IPS-15b (cell line): ENCODE data around the gene XRRA1.
"Not testable (repeated sequence)": the region's sequence is repeated elsewhere in the genome, so short reads cannot be mapped to it uniquely, and the experiment has no call there.

Source experiments
- H3K27me3 ChIP-seq: one replicate; pipeline ENCODE4 v1.6.1; 2013; ENCODE audit warnings: low read length; ENCODE audit not compliant: control insufficient read depth, insufficient read depth
- H3K36me3 ChIP-seq: one replicate; pipeline ENCODE4 v1.6.1; 2013; ENCODE audit warnings: low read length; ENCODE audit not compliant: control insufficient read depth, insufficient read depth
- H3K4me1 ChIP-seq: one replicate; pipeline ENCODE4 v1.6.1; 2013; ENCODE audit warnings: mild to moderate bottlenecking, low read length; ENCODE audit not compliant: control insufficient read depth, insufficient read depth
- H3K4me3 ChIP-seq: one replicate; pipeline ENCODE4 v1.5.1; 2013; ENCODE audit warnings: low read depth, low read length
- H3K9ac ChIP-seq: one replicate; pipeline ENCODE4 v1.6.1; 2013; ENCODE audit warnings: low read depth, mild to moderate bottlenecking, low read length
- H3K9me3 ChIP-seq: one replicate; pipeline ENCODE4 v1.6.1; 2013; ENCODE audit warnings: mild to moderate bottlenecking, low read length; ENCODE audit not compliant: control insufficient read depth, insufficient read depth

Gene XRRA1

DNA sequence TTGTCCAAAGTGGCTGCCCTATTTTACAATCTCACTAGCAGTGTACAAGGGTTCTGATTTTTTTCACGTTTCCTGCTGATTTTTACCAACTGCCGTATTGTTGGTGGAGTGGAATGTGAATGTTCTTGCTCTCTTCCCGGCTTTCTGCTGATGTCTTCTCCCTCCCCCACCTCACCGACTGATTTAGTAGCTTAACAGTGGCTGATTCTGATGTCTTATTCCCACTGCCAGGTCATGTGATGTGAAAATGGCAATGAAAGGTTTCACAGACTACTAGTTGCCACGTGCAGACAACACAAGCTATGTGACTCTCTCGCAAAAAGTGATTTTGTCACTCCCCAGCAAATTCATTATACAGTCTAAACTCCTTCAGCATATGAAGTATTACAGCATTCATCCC lies 22.5 kb upstream of the XRRA1 start:
- H3K9me3 ChIP-seq = no peaks in the 10 kb centered on the region
- no peak overlapping the region for H3K4me3 ChIP-seq
- H3K36me3 ChIP-seq = peaks cover 12% of the 10 kb centered on the region
- no peaks in the 10 kb centered on the region for H3K4me1 ChIP-seq
- no peaks in the 10 kb centered on the region for H3K27me3 ChIP-seq
- no peak overlapping the region for H3K9ac ChIP-seq

DNA sequence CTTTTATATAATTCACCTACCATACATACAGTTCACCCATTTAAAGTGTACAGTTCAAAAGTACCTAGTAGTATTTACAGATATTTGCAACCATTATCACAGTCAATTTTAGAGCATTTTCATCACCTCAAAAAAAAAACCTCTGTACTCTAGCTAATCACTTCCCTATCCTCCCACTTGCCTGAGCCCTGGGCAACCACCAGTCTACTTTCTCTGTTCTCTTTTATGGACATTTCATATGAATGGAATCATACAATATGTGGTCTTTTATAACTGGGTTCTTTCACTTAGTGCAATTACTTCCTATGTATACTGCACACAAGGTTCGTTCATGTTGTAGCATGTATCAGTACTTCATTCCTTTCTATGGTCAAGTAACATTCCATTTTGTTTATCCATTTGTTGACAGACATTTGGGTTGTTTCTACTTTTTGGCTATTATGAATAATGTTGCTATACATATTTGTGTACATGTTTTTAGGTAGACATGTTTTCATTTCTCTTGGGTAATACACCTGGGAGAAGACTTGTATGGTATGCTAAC lies 22.0 kb upstream of the XRRA1 start:
- Histone ChIP-seq H3K4me1 (no peaks in the 10 kb centered on the region), H3K27me3 (no peaks in the 10 kb centered on the region), H3K36me3 (peaks cover 12% of the 10 kb centered on the region), H3K4me3 (no peak overlapping the region), H3K9ac (no peak overlapping the region), H3K9me3 (no peaks in the 10 kb centered on the region)

DNA sequence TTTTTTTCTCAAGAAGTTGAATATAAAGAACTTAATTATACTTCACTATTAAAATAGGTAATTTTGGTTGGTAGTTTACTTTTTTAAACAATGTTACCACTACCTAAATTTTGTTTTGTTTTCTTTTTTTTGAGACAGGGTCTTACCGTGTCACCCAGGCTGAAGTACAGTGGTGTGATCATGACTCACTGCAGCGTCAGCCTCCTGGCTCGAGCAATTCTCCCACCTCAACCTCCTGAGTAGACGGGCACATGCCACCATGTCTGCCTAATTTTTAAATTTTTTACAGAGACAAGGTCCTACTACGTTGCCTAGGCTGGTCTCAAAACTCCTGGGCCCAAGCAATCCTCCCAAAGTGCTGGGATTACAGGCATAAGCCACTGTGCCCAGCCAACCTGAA lies 17.8 kb upstream of the XRRA1 start:
- Histone ChIP-seq H3K9me3 (no peaks in the 10 kb centered on the region), H3K4me3 (no peak overlapping the region), H3K27me3 (no peaks in the 10 kb centered on the region), H3K36me3 (peaks cover 8% of the 10 kb centered on the region), H3K9ac (no peak overlapping the region), H3K4me1 (no peaks in the 10 kb centered on the region)

DNA sequence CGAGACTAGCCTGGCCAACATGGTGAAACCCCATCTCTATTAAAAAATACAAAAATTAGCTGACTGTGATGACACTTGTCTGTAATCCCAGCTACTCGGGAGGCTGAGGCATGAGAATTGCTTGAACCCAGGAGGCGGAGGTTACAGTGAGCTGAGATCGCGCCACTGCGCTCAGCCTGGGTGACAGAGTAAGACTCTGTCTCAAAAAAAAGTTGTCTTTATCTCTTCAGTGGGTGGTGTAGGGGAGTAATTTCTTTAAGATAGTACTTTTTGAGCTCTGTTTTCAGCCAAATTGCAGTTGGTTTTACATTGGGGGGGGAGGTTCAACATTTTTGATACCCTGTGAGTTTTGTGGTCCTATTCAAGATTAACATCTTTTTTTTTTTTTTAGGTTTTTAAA lies 11.2 kb upstream of the XRRA1 start:
- not testable (repeated sequence) for H3K36me3 ChIP-seq, H3K4me3 ChIP-seq, H3K9me3 ChIP-seq, H3K4me1 ChIP-seq, H3K27me3 ChIP-seq, H3K9ac ChIP-seq

DNA sequence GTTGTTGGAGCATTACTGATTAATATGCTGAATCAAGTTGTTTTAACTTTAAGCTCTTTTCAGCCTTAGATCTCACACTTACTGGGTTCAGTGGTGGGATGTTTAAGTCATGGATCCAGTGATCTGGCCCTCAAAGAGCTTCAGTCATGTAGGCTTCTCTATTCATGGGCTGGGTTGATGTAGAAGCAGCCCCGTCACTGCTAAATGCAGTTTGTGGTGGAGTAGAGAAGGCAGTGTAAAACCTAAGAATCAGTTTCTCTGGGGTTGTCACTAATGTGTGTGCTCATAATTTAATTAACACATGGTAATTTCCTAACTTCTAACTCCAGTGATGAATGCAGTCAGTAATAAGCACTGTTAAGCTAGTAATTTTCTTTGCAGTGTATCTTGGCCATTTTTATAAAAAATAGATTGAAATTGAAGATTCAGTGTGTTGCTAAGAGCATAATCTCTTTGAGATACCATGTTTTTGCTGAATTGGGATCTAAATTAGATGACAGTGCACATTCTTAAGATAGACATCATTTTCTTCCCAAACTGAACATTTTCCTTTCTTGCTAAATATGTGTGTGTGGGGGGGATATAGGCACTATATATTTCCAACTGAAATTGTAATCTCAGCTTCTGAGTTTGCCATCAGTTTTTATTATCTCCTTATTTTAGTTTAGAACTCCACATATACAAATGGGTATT lies 9.2 kb upstream of the XRRA1 start:
- Histone ChIP-seq H3K4me3 (no peak overlapping the region), H3K4me1 (no peaks in the 10 kb centered on the region), H3K9ac (no peak overlapping the region), H3K27me3 (no peaks in the 10 kb centered on the region), H3K9me3 (no peaks in the 10 kb centered on the region), H3K36me3 (no peaks in the 10 kb centered on the region)

DNA sequence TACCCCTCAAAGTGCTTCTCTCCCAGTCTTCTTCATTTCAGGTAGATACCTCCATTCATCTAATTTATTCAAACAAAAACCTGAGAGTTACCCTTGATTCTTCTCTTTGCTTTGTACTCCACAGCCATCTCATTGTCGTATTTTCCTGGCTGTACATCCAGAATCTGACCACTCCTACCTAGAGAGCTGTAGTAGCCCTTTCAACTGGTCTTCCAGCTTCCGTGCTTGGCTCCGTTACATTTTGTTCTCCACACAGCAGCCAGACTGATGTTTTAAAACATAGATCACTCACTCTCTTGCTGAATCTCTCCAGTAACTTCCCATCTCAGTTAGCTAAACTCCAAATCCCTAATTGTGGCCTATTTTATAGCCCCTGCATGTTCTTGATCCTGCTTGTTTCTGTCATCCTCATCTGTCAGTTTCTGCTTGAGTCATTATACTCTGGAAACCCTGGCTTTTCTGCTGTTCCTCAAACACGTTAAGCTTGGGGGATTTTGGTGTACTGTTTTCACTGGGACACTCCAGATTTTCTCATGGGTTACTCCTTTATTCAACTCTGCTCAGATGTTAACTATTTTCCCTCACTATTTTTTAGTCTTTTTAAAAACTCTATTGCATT lies 7.6 kb upstream of the XRRA1 start:
- Histone ChIP-seq H3K27me3 (no peaks in the 10 kb centered on the region), H3K9ac (no peak overlapping the region), H3K9me3 (no peaks in the 10 kb centered on the region), H3K4me1 (no peaks in the 10 kb centered on the region), H3K4me3 (no peak overlapping the region), H3K36me3 (no peaks in the 10 kb centered on the region)

DNA sequence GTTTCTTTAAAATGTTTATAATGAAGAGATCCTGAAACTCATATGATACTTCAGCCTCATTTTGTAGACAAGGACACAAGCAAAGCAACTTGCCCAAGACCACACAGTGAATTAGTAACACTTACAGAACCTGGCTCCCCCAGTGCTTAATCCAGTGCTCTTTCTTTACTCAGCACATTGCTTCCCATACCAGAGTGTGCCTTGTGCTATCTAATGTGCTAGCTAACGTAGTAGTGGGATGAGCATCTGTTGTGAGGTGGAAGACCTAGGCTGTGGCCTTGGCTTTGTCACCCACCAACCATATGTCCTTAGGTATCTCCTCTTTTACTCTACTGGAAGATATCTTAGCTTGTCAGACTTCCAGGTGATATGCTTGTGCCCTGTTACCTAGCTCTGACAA lies 5.3 kb upstream of the XRRA1 start:
- Histone ChIP-seq H3K36me3 (no peaks in the 10 kb centered on the region), H3K9me3 (no peaks in the 10 kb centered on the region), H3K4me3 (no peak overlapping the region), H3K4me1 (no peaks in the 10 kb centered on the region), H3K9ac (no peak overlapping the region), H3K27me3 (no peaks in the 10 kb centered on the region)

DNA sequence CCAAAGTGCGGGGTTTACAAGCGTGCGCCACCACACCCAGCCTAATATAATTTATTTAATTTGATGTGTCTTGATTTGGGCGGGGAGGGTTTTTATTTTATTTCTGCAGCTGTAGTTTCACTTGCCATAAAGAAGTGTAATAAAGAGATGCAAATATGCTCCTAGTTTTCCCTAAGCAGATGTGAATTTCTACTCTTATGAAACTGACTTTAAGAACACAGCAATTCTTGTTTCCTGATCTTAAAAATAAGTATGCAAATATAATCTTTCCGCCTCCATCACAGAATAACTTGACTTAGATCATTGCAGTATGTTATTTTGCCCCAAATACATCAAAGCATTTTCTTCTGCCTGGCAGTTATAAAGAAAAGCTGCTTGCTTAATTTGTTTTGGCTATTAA lies 4.6 kb upstream of the XRRA1 start:
- H3K4me1 ChIP-seq = no peaks in the 10 kb centered on the region
- no peak overlapping the region for H3K4me3 ChIP-seq
- H3K9ac ChIP-seq = no peak overlapping the region

DNA sequence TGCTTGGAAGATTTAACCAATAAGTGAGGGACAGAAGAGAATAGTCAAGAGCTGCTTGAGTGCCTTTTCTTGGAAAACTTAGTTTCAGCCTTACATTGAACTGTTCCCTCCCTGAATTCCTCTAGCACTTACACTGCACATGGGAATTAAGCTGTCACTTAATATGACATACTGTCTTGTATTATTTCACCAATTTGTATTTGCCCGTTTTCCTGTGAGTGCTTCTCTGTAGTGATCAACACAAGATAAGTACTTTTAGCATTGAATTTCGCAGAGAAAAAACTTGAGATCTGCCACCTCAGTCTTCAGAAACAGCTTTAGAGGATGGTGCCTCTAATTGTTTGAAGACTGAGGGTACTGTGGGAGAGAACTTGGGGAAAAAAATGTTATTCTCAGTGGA lies 3.9 kb upstream of the XRRA1 start:
- Histone ChIP-seq H3K36me3 (no peaks in the 10 kb centered on the region), H3K27me3 (no peaks in the 10 kb centered on the region), H3K9me3 (no peaks in the 10 kb centered on the region), H3K4me3 (no peak overlapping the region), H3K4me1 (no peaks in the 10 kb centered on the region), H3K9ac (no peak overlapping the region)

More for the DNA sequence above, 4.6 kb upstream of the XRRA1 start:
- no peaks in the 10 kb centered on the region for H3K9me3 ChIP-seq
- H3K27me3 ChIP-seq = no peaks in the 10 kb centered on the region
- H3K36me3 ChIP-seq = no peaks in the 10 kb centered on the region

DNA sequence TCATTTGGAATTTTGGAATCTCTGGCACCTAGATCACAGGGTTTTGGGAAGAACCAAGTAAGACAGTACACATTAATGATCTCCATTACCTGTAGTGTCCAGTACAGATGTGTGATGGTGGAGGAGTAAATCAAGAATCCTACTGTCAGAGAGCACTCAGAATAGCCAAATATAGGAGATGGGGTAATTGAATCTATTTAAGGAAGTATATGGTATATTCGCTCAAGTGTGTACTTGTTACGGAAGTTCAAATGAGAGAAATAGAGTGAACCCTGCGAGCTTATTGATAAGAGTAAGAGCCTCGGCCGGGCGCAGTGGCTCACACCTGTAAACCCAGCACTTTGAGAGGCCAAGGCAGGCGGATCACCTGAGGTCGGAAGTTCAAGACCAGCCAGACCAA lies 2.3 kb upstream of the XRRA1 start:
- Histone ChIP-seq H3K4me3 (no peak overlapping the region), H3K36me3 (no peaks in the 10 kb centered on the region), H3K4me1 (no peaks in the 10 kb centered on the region), H3K9ac (no peak overlapping the region), H3K9me3 (no peaks in the 10 kb centered on the region), H3K27me3 (no peaks in the 10 kb centered on the region)

DNA sequence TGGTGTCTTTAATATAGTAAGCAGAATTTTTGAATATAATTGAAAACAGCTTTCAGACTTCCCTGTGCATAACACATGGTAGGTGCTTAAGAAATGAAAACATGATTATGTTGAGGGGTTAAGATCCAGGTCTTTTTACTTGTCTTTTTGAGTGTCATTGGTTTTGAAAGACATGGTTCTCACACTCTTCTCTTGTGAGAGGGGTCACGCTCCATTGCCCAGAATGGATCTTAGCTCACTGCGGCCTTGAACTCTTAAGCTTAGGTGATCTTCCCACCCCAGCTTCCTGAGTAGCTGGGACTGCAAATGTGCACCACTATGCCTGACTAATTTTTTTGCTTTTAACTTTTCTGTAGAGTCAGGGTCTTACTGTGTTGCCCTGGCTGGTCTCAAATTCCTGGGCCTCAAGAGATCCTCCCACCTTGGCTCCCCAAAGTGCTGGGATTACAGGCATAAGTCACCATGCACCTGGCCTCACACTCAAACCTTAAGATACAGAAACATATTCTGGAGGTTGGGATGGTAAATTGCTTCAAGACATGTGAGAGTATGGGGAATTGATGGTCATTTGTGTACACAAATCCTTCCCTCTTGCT lies 1.6 kb upstream of the XRRA1 start:
- peak overlapping the region; percentile 71 for H3K4me3 ChIP-seq
- no peaks in the 10 kb centered on the region for H3K27me3 ChIP-seq
- H3K4me1 ChIP-seq = no peaks in the 10 kb centered on the region
- H3K9ac ChIP-seq = peak overlapping the region; percentile 38
- no peaks in the 10 kb centered on the region for H3K9me3 ChIP-seq
- no peaks in the 10 kb centered on the region for H3K36me3 ChIP-seq

DNA sequence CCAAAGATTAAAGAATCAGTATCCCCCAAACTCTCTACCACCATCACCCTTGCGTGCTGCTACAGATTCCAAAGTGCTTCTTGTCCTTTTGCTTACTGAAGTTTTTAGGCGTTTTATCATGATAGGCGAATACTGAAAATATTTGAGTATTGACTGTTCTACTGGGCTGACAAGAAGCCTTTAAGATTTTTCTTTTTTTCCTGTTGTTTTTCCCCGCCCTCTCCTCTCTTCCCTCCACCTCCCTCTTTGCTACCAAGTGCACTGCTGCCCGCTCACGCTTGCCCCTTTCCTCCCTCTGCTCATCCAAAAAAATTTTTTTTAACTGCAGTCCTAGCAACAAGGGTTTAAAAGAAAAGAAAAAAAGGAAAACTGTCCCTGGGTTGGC lies 854 bp upstream of the XRRA1 start:
- H3K4me3 ChIP-seq = peak overlapping the region; percentile 71
- H3K27me3 ChIP-seq = no peaks in the 10 kb centered on the region
- H3K4me1 ChIP-seq = no peaks in the 10 kb centered on the region
- peak overlapping the region; percentile 96 for H3K9ac ChIP-seq
- H3K36me3 ChIP-seq = no peaks in the 10 kb centered on the region
- H3K9me3 ChIP-seq = no peaks in the 10 kb centered on the region
